ENCODE data around the gene NFIB.

NFIB gene

GRCh38 chr9:14189146-14189545 lies 124.8 kb downstream of the NFIB start:
- DNase-seq (ENCODE audit: low read depth in 2 of 2): no peak

GRCh38 chr9:14188538-14188937 lies 125.4 kb downstream of the NFIB start:
- DNase-seq (ENCODE audit: low read depth in 2 of 2): no peak

GRCh38 chr9:14188011-14188410 lies 125.9 kb downstream of the NFIB start:
- DNase-seq (ENCODE audit: low read depth in 2 of 2): no peak

- DNase-seq (ENCODE audit: low read depth in 2 of 2): no peak
Observed at GRCh38 chr9:14186096-14186495, 127.8 kb downstream of the NFIB start.

- DNase-seq (ENCODE audit: low read depth in 2 of 2): no peak
Observed at GRCh38 chr9:14185016-14185415, 128.9 kb downstream of the NFIB start.

- no peak for DNase-seq (ENCODE audit: low read depth in 2 of 2)
Observed at GRCh38 chr9:14183001-14183400, 130.9 kb downstream of the NFIB start.

- DNase-seq (ENCODE audit: low read depth in 2 of 2): no peak
Observed at GRCh38 chr9:14180960-14181537, 132.9 kb downstream of the NFIB start.

- DNase-seq (ENCODE audit: low read depth in 2 of 2): no peak
Observed at GRCh38 chr9:14180093-14180959, 133.6 kb downstream of the NFIB start.

GRCh38 chr9:14179449-14179848 lies 134.5 kb downstream of the NFIB start:
- no peak for DNase-seq (ENCODE audit: low read depth in 2 of 2)

- DNase-seq (ENCODE audit: low read depth in 2 of 2): no peak
Observed at GRCh38 chr9:14175778-14176177, 138.2 kb downstream of the NFIB start.

GRCh38 chr9:14173713-14174112 lies 140.2 kb downstream of the NFIB start:
- no peak for DNase-seq (ENCODE audit: low read depth in 2 of 2)

- no peak for DNase-seq (ENCODE audit: low read depth in 2 of 2)
Observed at GRCh38 chr9:14170973-14171596, 142.9 kb downstream of the NFIB start.

- no peak for DNase-seq (ENCODE audit: low read depth in 2 of 2)
Observed at GRCh38 chr9:14170392-14170931, 143.5 kb downstream of the NFIB start.

- DNase-seq (ENCODE audit: low read depth in 2 of 2): no peak
Observed at GRCh38 chr9:14168381-14168780, 145.6 kb downstream of the NFIB start.

GRCh38 chr9:14165376-14166035 lies 148.4 kb downstream of the NFIB start:
- no peak for DNase-seq (ENCODE audit: low read depth in 2 of 2)

GRCh38 chr9:14164908-14165307 lies 149.0 kb downstream of the NFIB start:
- DNase-seq (ENCODE audit: low read depth in 2 of 2): no peak

- DNase-seq (ENCODE audit: low read depth in 2 of 2): no peak
Observed at GRCh38 chr9:14159440-14160216, 154.3 kb downstream of the NFIB start.

- DNase-seq (ENCODE audit: low read depth in 2 of 2): no peak
Observed at GRCh38 chr9:14158916-14159315, 155.0 kb downstream of the NFIB start.

- no peak for DNase-seq (ENCODE audit: low read depth in 2 of 2)
Observed at GRCh38 chr9:14158136-14158813, 155.7 kb downstream of the NFIB start.

GRCh38 chr9:14157191-14157590 lies 156.8 kb downstream of the NFIB start:
- DNase-seq (ENCODE audit: low read depth in 2 of 2): no peak

GRCh38 chr9:14156046-14156445 lies 157.9 kb downstream of the NFIB start:
- DNase-seq (ENCODE audit: low read depth in 2 of 2): no peak
